GM19099 (cell line): Measurements from ENCODE around the gene REST.

Source experiments
- POLR2A ChIP-seq: IDR thresholded peaks from 3 replicates; pipeline ENCODE4 v1.6.1; 2011; ENCODE audit warnings: low read depth; ENCODE audit not compliant: insufficient read length; ENCODE audit errors: extremely low read depth

Gene REST

DNA sequence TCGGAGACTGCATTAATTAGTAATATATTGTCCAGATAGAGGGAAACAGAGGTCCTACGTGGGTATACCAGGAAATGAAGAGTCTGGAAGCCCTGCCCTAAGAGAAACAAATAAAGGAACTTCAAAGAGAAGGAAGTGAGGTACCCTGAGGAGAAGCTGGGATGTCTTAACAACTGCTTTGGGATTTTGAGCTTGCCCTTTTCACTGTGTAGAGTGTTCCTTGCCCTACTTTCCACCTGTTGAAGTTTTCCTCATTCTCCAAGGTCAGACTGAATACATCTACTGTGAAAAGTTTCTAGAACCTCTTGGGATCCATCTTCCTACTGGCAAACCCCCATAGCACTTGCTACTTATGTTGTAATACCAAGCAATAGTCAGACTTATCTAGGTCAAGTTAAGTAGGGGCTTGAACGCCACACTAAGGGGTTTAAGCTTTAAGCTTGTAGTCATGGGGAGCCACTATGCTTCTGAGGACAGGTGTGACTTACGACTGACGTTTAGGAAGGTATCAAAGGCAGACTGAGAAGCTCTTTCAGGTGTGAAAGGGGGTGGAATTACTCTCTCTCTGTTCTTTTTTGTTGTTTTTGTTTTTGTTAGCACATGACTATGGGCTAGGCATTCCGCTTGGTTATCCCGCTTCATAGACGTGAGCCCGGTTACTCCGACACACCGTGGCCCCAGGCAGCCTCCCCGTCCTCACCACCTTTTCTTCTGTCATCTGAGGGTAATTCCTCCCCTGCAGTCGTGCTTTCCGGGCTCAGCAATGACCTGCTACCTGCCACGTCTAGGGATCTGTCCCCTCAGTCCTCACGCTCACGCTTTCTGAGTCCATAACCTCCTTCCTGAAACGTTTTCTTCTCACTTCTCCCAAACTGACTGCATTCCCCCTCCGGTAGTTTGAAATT is 959 bp upstream of the REST start:
- no peak for TF ChIP-seq POLR2A

DNA sequence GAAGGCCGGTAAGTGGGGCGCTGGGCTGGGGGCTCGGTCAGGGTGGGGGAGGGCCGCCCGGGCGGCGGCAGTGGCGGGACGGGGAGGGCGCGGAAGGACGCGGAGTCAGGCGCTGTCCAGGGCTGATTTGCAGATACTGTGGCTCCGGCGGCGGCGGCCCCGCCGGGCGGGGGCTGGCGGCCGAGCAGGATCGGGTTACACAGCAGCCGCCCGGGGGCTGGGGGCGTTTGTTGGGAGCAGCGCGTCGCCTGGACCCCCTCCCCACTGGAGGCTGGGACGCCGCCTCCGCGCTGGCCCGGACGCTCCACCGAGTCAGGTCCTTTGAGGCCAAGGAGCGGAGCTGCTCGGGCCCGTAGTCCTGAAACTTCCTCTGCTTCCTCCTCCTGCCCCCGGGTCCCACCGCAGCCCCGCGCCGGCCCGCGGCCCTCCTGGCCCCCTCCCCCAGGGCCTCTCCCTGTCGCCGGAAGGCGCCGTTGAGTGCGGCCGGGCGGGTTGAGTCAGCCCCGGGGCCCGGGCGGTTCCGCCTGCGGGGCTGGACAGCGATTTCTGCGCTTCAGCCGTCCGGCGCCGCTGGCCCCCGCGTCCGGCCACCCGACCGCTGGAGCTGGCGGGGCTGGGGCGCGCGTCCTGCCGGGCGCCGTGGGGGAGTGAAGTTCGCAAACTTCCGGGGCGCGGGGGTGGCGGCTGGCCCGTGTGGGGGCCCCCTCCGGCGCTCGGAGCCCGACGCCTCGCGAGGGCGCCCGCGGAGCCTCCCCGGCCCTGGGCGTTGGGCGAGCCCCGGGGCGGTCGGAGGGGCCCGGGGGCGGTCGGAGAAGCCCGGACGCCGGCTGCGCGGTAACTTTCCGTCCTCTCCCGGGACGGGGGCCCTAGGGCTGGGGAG is 746 bp downstream of the REST start:
- peak; percentile 42 for TF ChIP-seq POLR2A

- TF ChIP-seq POLR2A: no peak
Measured at GRCh38 chr4:56909086-56909894, 1.6 kb downstream of the REST start.

- no peak for TF ChIP-seq POLR2A
Measured at GRCh38 chr4:56910172-56910967, 2.7 kb downstream of the REST start.

GRCh38 chr4:56914336-56914735 is 6.6 kb downstream of the REST start:
- TF ChIP-seq POLR2A: no peak

- no peak for TF ChIP-seq POLR2A
Measured at GRCh38 chr4:56927196-56927595, 19.5 kb downstream of the REST start.

- no peak for TF ChIP-seq POLR2A
Measured at GRCh38 chr4:56930638-56931037, 22.9 kb downstream of the REST start.

- no peak for TF ChIP-seq POLR2A
Measured at GRCh38 chr4:56931924-56932323, 24.2 kb downstream of the REST start.

DNA sequence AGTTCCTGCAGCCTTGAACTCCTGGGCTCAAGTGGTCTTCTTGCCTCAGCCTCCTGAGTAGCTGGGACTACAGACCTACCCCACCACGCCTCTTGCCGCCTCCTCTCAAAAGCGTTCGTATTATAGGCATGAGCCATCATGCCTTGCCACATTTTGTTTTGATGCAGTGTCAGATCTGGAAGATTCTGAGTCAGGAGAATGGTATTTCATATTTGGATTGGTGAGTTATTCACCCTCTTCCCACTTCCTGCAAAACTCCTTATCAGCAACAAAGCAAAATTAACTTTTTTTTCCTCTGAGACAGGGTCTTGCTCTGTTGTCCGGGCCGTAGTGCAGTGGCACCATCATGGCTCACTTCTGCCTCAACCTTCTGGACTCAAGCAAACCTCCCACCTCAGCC is 29.6 kb downstream of the REST start:
- no peak for TF ChIP-seq POLR2A

- TF ChIP-seq POLR2A: no peak
Measured at GRCh38 chr4:56940403-56940802, 32.7 kb downstream of the REST start.

- no peak for TF ChIP-seq POLR2A
Measured at GRCh38 chr4:56940971-56941370, 33.3 kb downstream of the REST start.

DNA sequence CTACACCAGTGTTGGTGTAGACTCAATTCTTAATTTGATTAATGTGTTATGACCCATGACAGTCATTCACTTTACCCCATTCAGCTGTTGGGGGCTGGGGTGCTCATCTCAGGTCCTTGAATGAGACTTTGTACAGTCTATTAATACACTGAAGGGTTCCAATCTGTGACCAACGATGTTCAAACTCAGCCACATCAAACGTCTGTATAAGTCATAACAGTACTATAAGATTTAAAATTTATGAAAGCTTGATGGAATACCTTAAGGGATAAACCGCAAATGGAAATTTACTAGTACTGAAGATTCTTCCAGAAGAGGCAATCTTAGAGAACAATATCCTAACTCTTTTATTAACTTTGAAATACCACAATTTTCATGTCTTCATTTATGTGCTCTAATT is 33.7 kb downstream of the REST start:
- TF ChIP-seq POLR2A: no peak

DNA sequence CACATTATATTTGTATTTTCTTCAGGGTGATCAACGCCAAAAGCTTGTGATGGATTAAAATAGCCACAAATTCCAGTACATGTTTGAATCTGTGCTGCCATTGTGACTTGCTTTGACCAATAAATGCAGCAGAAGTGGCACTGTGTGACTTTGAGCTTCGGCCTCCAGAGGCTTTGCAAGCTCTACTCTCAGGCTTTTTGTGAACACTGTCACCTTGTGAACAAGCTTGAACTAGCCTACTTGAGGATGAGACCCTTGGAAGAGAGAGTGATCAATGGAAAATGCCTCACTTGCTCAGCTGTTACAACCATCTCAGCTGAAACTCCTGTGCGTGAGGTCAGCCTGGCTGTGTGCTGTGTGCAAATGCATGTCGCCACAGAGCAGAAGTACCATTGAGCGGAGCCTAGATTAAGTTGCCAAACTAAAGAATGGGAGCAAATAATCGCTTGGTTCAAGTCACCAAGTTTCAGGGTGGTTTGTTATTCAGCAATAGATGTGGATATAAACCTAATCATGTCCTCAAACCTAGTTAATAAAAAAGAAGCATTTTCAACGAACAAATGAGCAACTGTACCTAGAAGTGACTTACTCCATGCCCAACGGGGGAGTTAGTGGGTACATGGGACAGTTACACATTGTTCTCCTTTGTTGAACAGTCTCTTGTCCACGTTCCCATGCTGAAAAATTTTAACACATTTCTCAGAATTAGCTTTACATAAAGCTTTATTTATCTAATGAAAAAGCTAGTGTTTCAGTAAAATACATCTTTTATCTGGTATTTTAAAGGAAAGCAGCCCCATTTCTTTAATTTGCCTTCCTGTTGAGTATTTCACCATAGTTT is 46.2 kb downstream of the REST start:
- no peak for TF ChIP-seq POLR2A
